ENCODE results near the gene FGFR2.

Gene FGFR2

GRCh38 chr10:121596689-121597503 lies 1.3 kb downstream of the FGFR2 start:
- 0% methylated on average over 54 of the region's 54 CpGs for WGBS, 2 experiments
- H3K27ac ChIP-seq (ENCODE audit: insufficient read depth, low read depth, low read length, poor library complexity, severe bottlenecking) = peak overlapping the region; percentile 84
- H3K4me3 ChIP-seq (ENCODE audit: insufficient read depth, low read depth, low read length) = peak overlapping the region; percentile 69
- H3K9me3 ChIP-seq (ENCODE audit: control insufficient read depth, low read length) = no peaks in the 10 kb centered on the region
- peaks cover 9% of the 10 kb centered on the region for H3K27me3 ChIP-seq (ENCODE audit: control insufficient read depth, insufficient read depth, low read length, poor library complexity, severe bottlenecking)
- peaks cover 19% of the 10 kb centered on the region for H3K36me3 ChIP-seq (ENCODE audit: control insufficient read depth, insufficient read depth, low read length)
- H3K4me1 ChIP-seq (ENCODE audit: control insufficient read depth, insufficient read depth, low read length) = peaks cover 48% of the 10 kb centered on the region

- 1% methylated on average over 28 of the region's 28 CpGs for WGBS, 2 experiments
- Histone ChIP-seq H3K4me1 (ENCODE audit: control insufficient read depth, insufficient read depth, low read length) (peaks cover 52% of the 10 kb centered on the region), H3K9me3 (ENCODE audit: control insufficient read depth, low read length) (no peaks in the 10 kb centered on the region), H3K27ac (ENCODE audit: insufficient read depth, low read depth, low read length, poor library complexity, severe bottlenecking) (peak overlapping the region; percentile 84), H3K4me3 (ENCODE audit: insufficient read depth, low read depth, low read length) (peak overlapping the region; percentile 69), H3K36me3 (ENCODE audit: control insufficient read depth, insufficient read depth, low read length) (peaks cover 25% of the 10 kb centered on the region), H3K27me3 (ENCODE audit: control insufficient read depth, insufficient read depth, low read length, poor library complexity, severe bottlenecking) (peaks cover 9% of the 10 kb centered on the region)
Observed at GRCh38 chr10:121595806-121596688, 2.2 kb downstream of the FGFR2 start.

GRCh38 chr10:121595351-121595805 lies 2.9 kb downstream of the FGFR2 start:
- Histone ChIP-seq H3K27me3 (ENCODE audit: control insufficient read depth, insufficient read depth, low read length, poor library complexity, severe bottlenecking) (peaks cover 9% of the 10 kb centered on the region), H3K4me3 (ENCODE audit: insufficient read depth, low read depth, low read length) (peak overlapping the region; percentile 69)

GRCh38 chr10:121594623-121595350 lies 3.5 kb downstream of the FGFR2 start:
- H3K27ac ChIP-seq (ENCODE audit: insufficient read depth, low read depth, low read length, poor library complexity, severe bottlenecking) = no peak overlapping the region
- 82 to 88% methylated on average over 5 of the region's 5 CpGs for WGBS, 2 experiments

More at GRCh38 chr10:121595351-121595805, 2.9 kb downstream of the FGFR2 start:
- 40 to 46% methylated on average over 11 of the region's 11 CpGs for WGBS, 2 experiments
- Histone ChIP-seq H3K9me3 (ENCODE audit: control insufficient read depth, low read length) (no peaks in the 10 kb centered on the region), H3K4me1 (ENCODE audit: control insufficient read depth, insufficient read depth, low read length) (peaks cover 48% of the 10 kb centered on the region), H3K27ac (ENCODE audit: insufficient read depth, low read depth, low read length, poor library complexity, severe bottlenecking) (no peak overlapping the region), H3K36me3 (ENCODE audit: control insufficient read depth, insufficient read depth, low read length) (peaks cover 25% of the 10 kb centered on the region)

GRCh38 chr10:121594076-121594475 lies 4.2 kb downstream of the FGFR2 start:
- Histone ChIP-seq H3K27ac (ENCODE audit: insufficient read depth, low read depth, low read length, poor library complexity, severe bottlenecking) (no peak overlapping the region), H3K27me3 (ENCODE audit: control insufficient read depth, insufficient read depth, low read length, poor library complexity, severe bottlenecking) (no peaks in the 10 kb centered on the region), H3K4me3 (ENCODE audit: insufficient read depth, low read depth, low read length) (peak overlapping the region; percentile 69), H3K36me3 (ENCODE audit: control insufficient read depth, insufficient read depth, low read length) (peaks cover 30% of the 10 kb centered on the region), H3K4me1 (ENCODE audit: control insufficient read depth, insufficient read depth, low read length) (peaks cover 39% of the 10 kb centered on the region), H3K9me3 (ENCODE audit: control insufficient read depth, low read length) (no peaks in the 10 kb centered on the region)
- WGBS, 2 experiments = 83 to 86% methylated on average over 8 of the region's 8 CpGs

More at GRCh38 chr10:121594623-121595350, 3.5 kb downstream of the FGFR2 start:
- H3K9me3 ChIP-seq (ENCODE audit: control insufficient read depth, low read length) = no peaks in the 10 kb centered on the region
- peaks cover 25% of the 10 kb centered on the region for H3K36me3 ChIP-seq (ENCODE audit: control insufficient read depth, insufficient read depth, low read length)
- H3K4me3 ChIP-seq (ENCODE audit: insufficient read depth, low read depth, low read length) = peak overlapping the region; percentile 69
- peaks cover 42% of the 10 kb centered on the region for H3K4me1 ChIP-seq (ENCODE audit: control insufficient read depth, insufficient read depth, low read length)
- H3K27me3 ChIP-seq (ENCODE audit: control insufficient read depth, insufficient read depth, low read length, poor library complexity, severe bottlenecking) = peaks cover 4% of the 10 kb centered on the region

- peaks cover 39% of the 10 kb centered on the region for H3K4me1 ChIP-seq (ENCODE audit: control insufficient read depth, insufficient read depth, low read length)
- peak overlapping the region; percentile 69 for H3K4me3 ChIP-seq (ENCODE audit: insufficient read depth, low read depth, low read length)
- WGBS, 2 experiments = 89 to 90% methylated on average over 20 of the region's 20 CpGs
- no peaks in the 10 kb centered on the region for H3K9me3 ChIP-seq (ENCODE audit: control insufficient read depth, low read length)
- no peaks in the 10 kb centered on the region for H3K27me3 ChIP-seq (ENCODE audit: control insufficient read depth, insufficient read depth, low read length, poor library complexity, severe bottlenecking)
- H3K27ac ChIP-seq (ENCODE audit: insufficient read depth, low read depth, low read length, poor library complexity, severe bottlenecking) = no peak overlapping the region
- H3K36me3 ChIP-seq (ENCODE audit: control insufficient read depth, insufficient read depth, low read length) = peaks cover 33% of the 10 kb centered on the region
Observed at GRCh38 chr10:121593281-121594075, 4.8 kb downstream of the FGFR2 start.

GRCh38 chr10:121592155-121592890 lies 5.9 kb downstream of the FGFR2 start:
- 87 to 91% methylated on average over 18 of the region's 18 CpGs for WGBS, 2 experiments
- no peaks in the 10 kb centered on the region for H3K27me3 ChIP-seq (ENCODE audit: control insufficient read depth, insufficient read depth, low read length, poor library complexity, severe bottlenecking)

GRCh38 chr10:121591186-121591585 lies 7.1 kb downstream of the FGFR2 start:
- WGBS, 2 experiments = 87 to 92% methylated on average over 6 of the region's 6 CpGs
- Histone ChIP-seq H3K27me3 (ENCODE audit: control insufficient read depth, insufficient read depth, low read length, poor library complexity, severe bottlenecking) (no peaks in the 10 kb centered on the region), H3K4me1 (ENCODE audit: control insufficient read depth, insufficient read depth, low read length) (peaks cover 39% of the 10 kb centered on the region), H3K4me3 (ENCODE audit: insufficient read depth, low read depth, low read length) (peak overlapping the region; percentile 14), H3K27ac (ENCODE audit: insufficient read depth, low read depth, low read length, poor library complexity, severe bottlenecking) (no peak overlapping the region), H3K9me3 (ENCODE audit: control insufficient read depth, low read length) (no peaks in the 10 kb centered on the region), H3K36me3 (ENCODE audit: control insufficient read depth, insufficient read depth, low read length) (peaks cover 41% of the 10 kb centered on the region)

More at GRCh38 chr10:121592155-121592890, 5.9 kb downstream of the FGFR2 start:
- peak overlapping the region; percentile 8 for H3K4me3 ChIP-seq (ENCODE audit: insufficient read depth, low read depth, low read length)
- H3K27ac ChIP-seq (ENCODE audit: insufficient read depth, low read depth, low read length, poor library complexity, severe bottlenecking) = no peak overlapping the region
- peaks cover 39% of the 10 kb centered on the region for H3K4me1 ChIP-seq (ENCODE audit: control insufficient read depth, insufficient read depth, low read length)
- H3K9me3 ChIP-seq (ENCODE audit: control insufficient read depth, low read length) = no peaks in the 10 kb centered on the region
- H3K36me3 ChIP-seq (ENCODE audit: control insufficient read depth, insufficient read depth, low read length) = peaks cover 33% of the 10 kb centered on the region

GRCh38 chr10:121590772-121591171 lies 7.5 kb downstream of the FGFR2 start:
- H3K9me3 ChIP-seq (ENCODE audit: control insufficient read depth, low read length) = no peaks in the 10 kb centered on the region

More at GRCh38 chr10:121590772-121591171, 7.5 kb downstream of the FGFR2 start:
- Histone ChIP-seq H3K36me3 (ENCODE audit: control insufficient read depth, insufficient read depth, low read length) (peaks cover 41% of the 10 kb centered on the region), H3K4me1 (ENCODE audit: control insufficient read depth, insufficient read depth, low read length) (peaks cover 39% of the 10 kb centered on the region), H3K27ac (ENCODE audit: insufficient read depth, low read depth, low read length, poor library complexity, severe bottlenecking) (no peak overlapping the region), H3K27me3 (ENCODE audit: control insufficient read depth, insufficient read depth, low read length, poor library complexity, severe bottlenecking) (no peaks in the 10 kb centered on the region), H3K4me3 (ENCODE audit: insufficient read depth, low read depth, low read length) (no peak overlapping the region)
- 83 to 84% methylated on average over 9 of the region's 9 CpGs for WGBS, 2 experiments
